HepG2 (cell line): ENCODE results near the gene GALNT1.

Experiments
- JUN ChIP-seq: sonication (generic); formaldehyde crosslinking; IDR thresholded peaks from 2 replicates; pipeline ENCODE4 v1.4.0; 2020; ENCODE audit warnings: mild to moderate bottlenecking, missing genetic modification reagents
- NFATC3 ChIP-seq: sonication (generic); formaldehyde crosslinking; IDR thresholded peaks from 2 replicates; pipeline ENCODE4 v1.5.1; 2020; ENCODE audit warnings: mild to moderate bottlenecking, missing genetic modification reagents
- RFX5 ChIP-seq: IDR thresholded peaks from 2 replicates; pipeline ENCODE4 v1.6.1; 2011; ENCODE audit warnings: low read depth, low read length, improper control_type of control experiment
- RXRB ChIP-seq: IDR thresholded peaks from 2 replicates; pipeline ENCODE4 v1.6.1; 2016; ENCODE audit warnings: borderline replicate concordance, missing genetic modification reagents, missing compliant biosample characterization
- TCF12 ChIP-seq, 2 experiments: fragments of 450-650 bp in 1 of 2; sonication (generic) in 1 of 2; formaldehyde crosslinking in 1 of 2; IDR thresholded peaks; 2 replicates each; pipeline versions ENCODE4 v1.6.1 to v1.8.0; 2017 to 2022; ENCODE audit warnings: antibody characterized with exemption in 1 of 2, mild to moderate bottlenecking in 1 of 2, missing genetic modification reagents in 1 of 2, moderate library complexity in 1 of 2
- ZBTB21 ChIP-seq: sonication (generic); formaldehyde crosslinking; IDR thresholded peaks from 2 replicates; pipeline ENCODE4 v1.4.0; 2020; ENCODE audit warnings: missing genetic modification reagents
- ZNF564 ChIP-seq: sonication (generic); formaldehyde crosslinking; IDR thresholded peaks from 2 replicates; pipeline ENCODE4 v1.8.1; 2023; ENCODE audit warnings: mild to moderate bottlenecking, missing genetic modification reagents
- TF ChIP-seq, protein P1 (sequence below): sonication (generic); formaldehyde crosslinking; IDR thresholded peaks from 2 replicates; pipeline ENCODE4 v1.5.0; 2020; ENCODE audit warnings: mild to moderate bottlenecking, missing genetic modification reagents, moderate library complexity
- TF ChIP-seq, protein P2 (sequence below): sonication (generic); formaldehyde crosslinking; IDR thresholded peaks from 2 replicates; pipeline ENCODE4 v1.4.0; 2020; ENCODE audit warnings: missing genetic modification reagents
- TF ChIP-seq, protein P3 (sequence below): sonication (generic); formaldehyde crosslinking; IDR thresholded peaks from 2 replicates; pipeline ENCODE4 v1.5.1; 2020; ENCODE audit warnings: mild to moderate bottlenecking, missing genetic modification reagents, moderate library complexity

DNA sequence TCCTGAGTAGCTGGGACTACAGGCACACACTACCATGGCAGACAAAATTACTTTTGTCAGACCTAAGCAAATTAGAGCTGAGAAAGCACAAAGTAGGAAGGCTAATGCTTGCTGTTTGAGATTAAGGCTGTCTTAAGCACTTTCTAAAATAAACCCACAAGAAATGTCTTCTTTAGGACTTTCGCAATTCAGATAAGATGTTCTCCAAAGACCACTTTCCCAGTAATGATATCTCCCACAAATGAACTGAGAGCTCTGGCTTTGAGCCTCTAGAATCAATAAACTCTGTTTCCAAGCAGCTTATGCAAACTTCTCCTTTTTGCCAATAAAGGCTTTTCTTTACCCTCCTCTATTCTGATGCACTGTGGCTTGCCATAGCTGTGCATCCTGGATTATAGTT, 32.0 kb upstream of the GALNT1 start:
- TF ChIP-seq, protein P1, sequence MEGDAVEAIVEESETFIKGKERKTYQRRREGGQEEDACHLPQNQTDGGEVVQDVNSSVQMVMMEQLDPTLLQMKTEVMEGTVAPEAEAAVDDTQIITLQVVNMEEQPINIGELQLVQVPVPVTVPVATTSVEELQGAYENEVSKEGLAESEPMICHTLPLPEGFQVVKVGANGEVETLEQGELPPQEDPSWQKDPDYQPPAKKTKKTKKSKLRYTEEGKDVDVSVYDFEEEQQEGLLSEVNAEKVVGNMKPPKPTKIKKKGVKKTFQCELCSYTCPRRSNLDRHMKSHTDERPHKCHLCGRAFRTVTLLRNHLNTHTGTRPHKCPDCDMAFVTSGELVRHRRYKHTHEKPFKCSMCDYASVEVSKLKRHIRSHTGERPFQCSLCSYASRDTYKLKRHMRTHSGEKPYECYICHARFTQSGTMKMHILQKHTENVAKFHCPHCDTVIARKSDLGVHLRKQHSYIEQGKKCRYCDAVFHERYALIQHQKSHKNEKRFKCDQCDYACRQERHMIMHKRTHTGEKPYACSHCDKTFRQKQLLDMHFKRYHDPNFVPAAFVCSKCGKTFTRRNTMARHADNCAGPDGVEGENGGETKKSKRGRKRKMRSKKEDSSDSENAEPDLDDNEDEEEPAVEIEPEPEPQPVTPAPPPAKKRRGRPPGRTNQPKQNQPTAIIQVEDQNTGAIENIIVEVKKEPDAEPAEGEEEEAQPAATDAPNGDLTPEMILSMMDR (CRISPR knock-in tag) = no peak
- no peak for TF ChIP-seq JUN
- TF ChIP-seq TCF12 (IDR thresholded peaks at IDR 0.05) = no peak
- TF ChIP-seq TCF12 (CRISPR knock-in tag; IDR thresholded peaks at IDR 0.05) = no peak
- no peak for TF ChIP-seq RXRB (CRISPR knock-in tag)
- TF ChIP-seq NFATC3 (CRISPR knock-in tag) = no peak
- TF ChIP-seq RFX5 = no peak
- TF ChIP-seq, protein P2, sequence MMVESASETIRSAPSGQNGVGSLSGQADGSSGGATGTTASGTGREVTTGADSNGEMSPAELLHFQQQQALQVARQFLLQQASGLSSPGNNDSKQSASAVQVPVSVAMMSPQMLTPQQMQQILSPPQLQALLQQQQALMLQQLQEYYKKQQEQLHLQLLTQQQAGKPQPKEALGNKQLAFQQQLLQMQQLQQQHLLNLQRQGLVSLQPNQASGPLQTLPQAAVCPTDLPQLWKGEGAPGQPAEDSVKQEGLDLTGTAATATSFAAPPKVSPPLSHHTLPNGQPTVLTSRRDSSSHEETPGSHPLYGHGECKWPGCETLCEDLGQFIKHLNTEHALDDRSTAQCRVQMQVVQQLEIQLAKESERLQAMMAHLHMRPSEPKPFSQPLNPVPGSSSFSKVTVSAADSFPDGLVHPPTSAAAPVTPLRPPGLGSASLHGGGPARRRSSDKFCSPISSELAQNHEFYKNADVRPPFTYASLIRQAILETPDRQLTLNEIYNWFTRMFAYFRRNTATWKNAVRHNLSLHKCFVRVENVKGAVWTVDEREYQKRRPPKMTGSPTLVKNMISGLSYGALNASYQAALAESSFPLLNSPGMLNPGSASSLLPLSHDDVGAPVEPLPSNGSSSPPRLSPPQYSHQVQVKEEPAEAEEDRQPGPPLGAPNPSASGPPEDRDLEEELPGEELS = no peak
- TF ChIP-seq ZNF564 (CRISPR knock-in tag) = no peak
- TF ChIP-seq ZBTB21 (CRISPR knock-in tag) = no peak
- TF ChIP-seq, protein P3, sequence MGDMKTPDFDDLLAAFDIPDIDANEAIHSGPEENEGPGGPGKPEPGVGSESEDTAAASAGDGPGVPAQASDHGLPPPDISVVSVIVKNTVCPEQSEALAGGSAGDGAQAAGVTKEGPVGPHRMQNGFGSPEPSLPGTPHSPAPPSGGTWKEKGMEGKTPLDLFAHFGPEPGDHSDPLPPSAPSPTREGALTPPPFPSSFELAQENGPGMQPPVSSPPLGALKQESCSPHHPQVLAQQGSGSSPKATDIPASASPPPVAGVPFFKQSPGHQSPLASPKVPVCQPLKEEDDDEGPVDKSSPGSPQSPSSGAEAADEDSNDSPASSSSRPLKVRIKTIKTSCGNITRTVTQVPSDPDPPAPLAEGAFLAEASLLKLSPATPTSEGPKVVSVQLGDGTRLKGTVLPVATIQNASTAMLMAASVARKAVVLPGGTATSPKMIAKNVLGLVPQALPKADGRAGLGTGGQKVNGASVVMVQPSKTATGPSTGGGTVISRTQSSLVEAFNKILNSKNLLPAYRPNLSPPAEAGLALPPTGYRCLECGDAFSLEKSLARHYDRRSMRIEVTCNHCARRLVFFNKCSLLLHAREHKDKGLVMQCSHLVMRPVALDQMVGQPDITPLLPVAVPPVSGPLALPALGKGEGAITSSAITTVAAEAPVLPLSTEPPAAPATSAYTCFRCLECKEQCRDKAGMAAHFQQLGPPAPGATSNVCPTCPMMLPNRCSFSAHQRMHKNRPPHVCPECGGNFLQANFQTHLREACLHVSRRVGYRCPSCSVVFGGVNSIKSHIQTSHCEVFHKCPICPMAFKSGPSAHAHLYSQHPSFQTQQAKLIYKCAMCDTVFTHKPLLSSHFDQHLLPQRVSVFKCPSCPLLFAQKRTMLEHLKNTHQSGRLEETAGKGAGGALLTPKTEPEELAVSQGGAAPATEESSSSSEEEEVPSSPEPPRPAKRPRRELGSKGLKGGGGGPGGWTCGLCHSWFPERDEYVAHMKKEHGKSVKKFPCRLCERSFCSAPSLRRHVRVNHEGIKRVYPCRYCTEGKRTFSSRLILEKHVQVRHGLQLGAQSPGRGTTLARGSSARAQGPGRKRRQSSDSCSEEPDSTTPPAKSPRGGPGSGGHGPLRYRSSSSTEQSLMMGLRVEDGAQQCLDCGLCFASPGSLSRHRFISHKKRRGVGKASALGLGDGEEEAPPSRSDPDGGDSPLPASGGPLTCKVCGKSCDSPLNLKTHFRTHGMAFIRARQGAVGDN (CRISPR knock-in tag) = no peak
